ENCODE results near the gene TRPV6.

TRPV6 gene

GRCh38 chr7:142898377-142899170 lies 13.0 kb upstream of the TRPV6 start:
- H3K27ac ChIP-seq (ENCODE audit: low read length) = no peak overlapping the region
- H3K9me3 ChIP-seq (replicated peaks; ENCODE audit: insufficient read depth, low read length) = no peaks in the 10 kb centered on the region
- no peaks in the 10 kb centered on the region for H3K36me3 ChIP-seq (replicated peaks; ENCODE audit: insufficient read depth, low read length)
- DNase-seq = no peak
- H2AFZ ChIP-seq (ENCODE audit: low read length) = no peak overlapping the region
- no peaks in the 10 kb centered on the region for H4K20me1 ChIP-seq (ENCODE audit: insufficient read depth, low read length)
- H3K4me3 ChIP-seq (ENCODE audit: low read length) = no peak overlapping the region
- no peak overlapping the region for H3K9ac ChIP-seq (ENCODE audit: low read length)
- no peaks in the 10 kb centered on the region for H3K4me1 ChIP-seq (ENCODE audit: low read length)
- H3K4me2 ChIP-seq (ENCODE audit: low read depth, low read length) = no peak overlapping the region
- H3F3A ChIP-seq (ENCODE audit: insufficient read depth, low read length) = no peaks in the 10 kb centered on the region
- H3K9me2 ChIP-seq (replicated peaks; ENCODE audit: insufficient read depth, low read length) = no peaks in the 10 kb centered on the region
- no peaks in the 10 kb centered on the region for H3K27me3 ChIP-seq (replicated peaks; ENCODE audit: insufficient read depth, low read length)
- TF ChIP-seq EZH2 (optimal IDR thresholded peaks at IDR 0.05; ENCODE audit: low read depth, low read length) (no peak), EZH2phosphoT487 (IDR thresholded peaks at IDR 0.05; ENCODE audit: low read length) (no peak), CTCF (IDR thresholded peaks at IDR 0.05; ENCODE audit: low read length) (no peak)
- no peaks in the 10 kb centered on the region for H3K79me2 ChIP-seq (ENCODE audit: low read length)

GRCh38 chr7:142897691-142898090 lies 12.1 kb upstream of the TRPV6 start:
- Histone ChIP-seq H3K27me3 (replicated peaks; ENCODE audit: insufficient read depth, low read length) (no peaks in the 10 kb centered on the region), H3F3A (ENCODE audit: insufficient read depth, low read length) (no peaks in the 10 kb centered on the region), H3K36me3 (replicated peaks; ENCODE audit: insufficient read depth, low read length) (no peaks in the 10 kb centered on the region), H3K4me3 (ENCODE audit: low read length) (no peak overlapping the region), H4K20me1 (ENCODE audit: insufficient read depth, low read length) (no peaks in the 10 kb centered on the region), H3K4me1 (ENCODE audit: low read length) (no peaks in the 10 kb centered on the region), H3K9ac (ENCODE audit: low read length) (no peak overlapping the region), H3K4me2 (ENCODE audit: low read depth, low read length) (no peak overlapping the region), H3K9me2 (replicated peaks; ENCODE audit: insufficient read depth, low read length) (no peaks in the 10 kb centered on the region), H3K79me2 (ENCODE audit: low read length) (no peaks in the 10 kb centered on the region), H2AFZ (ENCODE audit: low read length) (no peak overlapping the region), H3K27ac (ENCODE audit: low read length) (no peak overlapping the region), H3K9me3 (replicated peaks; ENCODE audit: insufficient read depth, low read length) (no peaks in the 10 kb centered on the region)
- no peak for DNase-seq
- TF ChIP-seq CTCF (IDR thresholded peaks at IDR 0.05; ENCODE audit: low read length) (no peak), EZH2phosphoT487 (IDR thresholded peaks at IDR 0.05; ENCODE audit: low read length) (no peak), EZH2 (optimal IDR thresholded peaks at IDR 0.05; ENCODE audit: low read depth, low read length) (no peak)

GRCh38 chr7:142896741-142897379 lies 11.3 kb upstream of the TRPV6 start:
- no peak for TF ChIP-seq CTCF (IDR thresholded peaks at IDR 0.05; ENCODE audit: low read length)
- no peak for TF ChIP-seq EZH2 (optimal IDR thresholded peaks at IDR 0.05; ENCODE audit: low read depth, low read length)
- TF ChIP-seq EZH2phosphoT487 (IDR thresholded peaks at IDR 0.05; ENCODE audit: low read length) = no peak
- no peak overlapping the region for H3K27ac ChIP-seq (ENCODE audit: low read length)

More at GRCh38 chr7:142896741-142897379, 11.3 kb upstream of the TRPV6 start:
- Histone ChIP-seq H3F3A (ENCODE audit: insufficient read depth, low read length) (no peaks in the 10 kb centered on the region), H2AFZ (ENCODE audit: low read length) (no peak overlapping the region), H3K4me2 (ENCODE audit: low read depth, low read length) (no peak overlapping the region), H3K4me1 (ENCODE audit: low read length) (no peaks in the 10 kb centered on the region), H3K79me2 (ENCODE audit: low read length) (no peaks in the 10 kb centered on the region), H3K9me2 (replicated peaks; ENCODE audit: insufficient read depth, low read length) (no peaks in the 10 kb centered on the region), H3K27me3 (replicated peaks; ENCODE audit: insufficient read depth, low read length) (no peaks in the 10 kb centered on the region), H3K36me3 (replicated peaks; ENCODE audit: insufficient read depth, low read length) (no peaks in the 10 kb centered on the region), H3K4me3 (ENCODE audit: low read length) (no peak overlapping the region), H3K9me3 (replicated peaks; ENCODE audit: insufficient read depth, low read length) (no peaks in the 10 kb centered on the region), H3K9ac (ENCODE audit: low read length) (no peak overlapping the region), H4K20me1 (ENCODE audit: insufficient read depth, low read length) (no peaks in the 10 kb centered on the region)
- DNase-seq = no peak
